Measurements from ENCODE around the gene FASN. TPM values are rescaled to one million over a fixed set of nuclear protein-coding genes. Genes with fewer than 3 reads are reported as not detected.
"Not testable (repeated sequence)": the region's sequence is repeated elsewhere in the genome, so short reads cannot be mapped to it uniquely, and the experiment has no call there.

The FASN gene
- polyA plus RNA-seq (2011; rRNA removed): 5.2 and 11.3 TPM in 2 replicates
- 9.4 and 13.4 TPM in 2 replicates for polyA minus RNA-seq (2011; rRNA and poly(A)+ RNA removed)

- Histone ChIP-seq H3K27me3 (ENCODE audit: control insufficient read depth, insufficient read depth, low read length) (no peaks in the 10 kb centered on the region), H3K36me3 (ENCODE audit: control insufficient read depth, insufficient read depth, low read length) (peaks cover 17% of the 10 kb centered on the region), H3K4me3 (ENCODE audit: low read depth, low read length) (peak within 1 kb of the TSS; percentile 76)
- DNase-seq (ENCODE audit: low read depth): peak; percentile 60
- TF ChIP-seq CTCF (IDR thresholded peaks at IDR 0.05; ENCODE audit: insufficient read depth, low read depth, low read length): peak; percentile 53
- POLR2A ChIA-PET: no interaction called here
- CTCF ChIA-PET: interaction anchor here (0.6 to 1.8 kb wide), 6 partner anchors 16 to 417 kb away, joined by 3 to 6 read pairs (median 3); partner anchors contain the start of gene NOTUM
Observed at GRCh38 chr17:82098169-82098938, at the start of gene FASN. Gene FASN, minus strand, starts transcription at chr17:82098236. Its CDS starts 1,791 bp downstream, at chr17:82096445.

- TF ChIP-seq CTCF (IDR thresholded peaks at IDR 0.05; ENCODE audit: insufficient read depth, low read depth, low read length): no peak
- ChIA-PET CTCF (interaction anchor here (1.0 kb wide), 1 partner anchor 117 kb away, joined by 3 read pairs; no protein-coding TSS in a partner anchor), POLR2A (no interaction called here)
- Histone ChIP-seq H3K36me3 (ENCODE audit: control insufficient read depth, insufficient read depth, low read length) (no peaks in the 10 kb centered on the region), H3K27me3 (ENCODE audit: control insufficient read depth, insufficient read depth, low read length) (no peaks in the 10 kb centered on the region), H3K4me3 (ENCODE audit: low read depth, low read length) (no peak overlapping the region)
- no peak for DNase-seq (ENCODE audit: low read depth)
Observed at GRCh38 chr17:82146663-82147654, 48.9 kb upstream of the FASN start.

- no peak for TF ChIP-seq CTCF (IDR thresholded peaks at IDR 0.05; ENCODE audit: insufficient read depth, low read depth, low read length)
- POLR2A ChIA-PET: no interaction called here
- no peaks in the 10 kb centered on the region for H3K27me3 ChIP-seq (ENCODE audit: control insufficient read depth, insufficient read depth, low read length)
- H3K36me3 ChIP-seq (ENCODE audit: control insufficient read depth, insufficient read depth, low read length): no peaks in the 10 kb centered on the region
- no peak overlapping the region for H3K4me3 ChIP-seq (ENCODE audit: low read depth, low read length)
- DNase-seq (ENCODE audit: low read depth): no peak
- CTCF ChIA-PET: interaction anchor here (1.0 to 1.6 kb wide), 4 partner anchors 9 to 116 kb away, joined by 3 to 11 read pairs (median 4); no protein-coding TSS in a partner anchor
Observed at GRCh38 chr17:82145550-82146155, 47.6 kb upstream of the FASN start.

- CTCF ChIA-PET: interaction anchor here (0.7 to 1.0 kb wide), 3 partner anchors 10 to 113 kb away, joined by 3 to 7 read pairs (median 3); no protein-coding TSS in a partner anchor
- Histone ChIP-seq H3K27me3 (ENCODE audit: control insufficient read depth, insufficient read depth, low read length) (no peaks in the 10 kb centered on the region), H3K4me3 (ENCODE audit: low read depth, low read length) (no peak overlapping the region), H3K36me3 (ENCODE audit: control insufficient read depth, insufficient read depth, low read length) (no peaks in the 10 kb centered on the region)
- POLR2A ChIA-PET: no interaction called here
- no peak for TF ChIP-seq CTCF (IDR thresholded peaks at IDR 0.05; ENCODE audit: insufficient read depth, low read depth, low read length)
- no peak for DNase-seq (ENCODE audit: low read depth)
Observed at GRCh38 chr17:82143333-82143732, 45.3 kb upstream of the FASN start.

GRCh38 chr17:82139961-82140360 lies 41.9 kb upstream of the FASN start:
- CTCF ChIA-PET: interaction anchor here (0.6 to 1.3 kb wide), 3 partner anchors 15 to 180 kb away, joined by 3 read pairs; no protein-coding TSS in a partner anchor
- not testable (repeated sequence) for H3K4me3 ChIP-seq (ENCODE audit: low read depth, low read length); H3K27me3 ChIP-seq (ENCODE audit: control insufficient read depth, insufficient read depth, low read length)

More at GRCh38 chr17:82139961-82140360, 41.9 kb upstream of the FASN start:
- POLR2A ChIA-PET; H3K36me3 ChIP-seq (ENCODE audit: control insufficient read depth, insufficient read depth, low read length); DNase-seq (ENCODE audit: low read depth): not testable (repeated sequence)
